Tibial nerve (tissue), 4 donors: ENCODE results near the gene C2orf92. TPM values are rescaled to one million over a fixed set of nuclear protein-coding genes. Genes with fewer than 3 reads are reported as not detected.

Experiments used
- DNase-seq, 2 donors: peaks; one replicate each; pipeline ENCODE4 v3.0.0-alpha.2; 2019; ENCODE audit warnings: low spot score in 2 of 2
- H3K27ac ChIP-seq, 4 donors: fragments of 200-600 bp; sonication (generic) in 3 of 4; one replicate each; pipeline ENCODE4 v1.5.1; 2017 to 2019; ENCODE audit warnings: mild to moderate bottlenecking in 1 of 4
- H3K27me3 ChIP-seq, 2 donors: fragments of 200-600 bp; sonication (generic) in 1 of 2; one replicate each; pipeline versions ENCODE4 v1.5.1 to v1.6.0; 2017 to 2019
- H3K36me3 ChIP-seq, 3 donors: fragments of 200-600 bp; sonication (generic); one replicate each; pipeline ENCODE4 v1.5.1; 2018 to 2019
- H3K4me1 ChIP-seq, 4 donors: fragments of 200-600 bp; sonication (generic) in 3 of 4; one replicate each; pipeline ENCODE4 v1.5.1; 2017 to 2019
- H3K4me3 ChIP-seq, 4 donors: fragments of 200-600 bp; sonication (generic) in 3 of 4; one replicate each; pipeline ENCODE4 v1.5.1; 2017 to 2019; ENCODE audit warnings: mild to moderate bottlenecking in 1 of 4, moderate library complexity in 1 of 4
- H3K9me3 ChIP-seq, 4 donors: fragments of 200-600 bp; sonication (generic) in 3 of 4; one replicate each; pipeline ENCODE4 v1.5.1; 2017 to 2019
- EP300 ChIP-seq, 2 donors: sonication (generic); formaldehyde crosslinking; IDR thresholded peaks; one replicate each; pipeline ENCODE4 v1.6.1; 2017; ENCODE audit warnings: antibody characterized with exemption in 2 of 2, mild to moderate bottlenecking in 1 of 2
- POLR2A ChIP-seq, 2 donors: fragments of 450-650 bp; IDR thresholded peaks; one replicate each; pipeline ENCODE4 v1.6.1; 2017; ENCODE audit warnings: antibody characterized with exemption in 2 of 2, mild to moderate bottlenecking in 2 of 2, moderate library complexity in 2 of 2
- WGBS, 2 donors: methylation state at CpG; one replicate each; pipeline ENCODE4 v1.1.5; 2018; 5-methylcytosine and 5-hydroxymethylcytosine counted together
- total RNA-seq, 4 donors: library from RNA; depleted of rRNA; stranded (reverse); fragments of >200 nt; gene quantifications; one replicate each; pipeline ENCODE4 v1.1.0, GENCODE V29; 2016
- TF ChIP-seq, protein P1 (sequence below), 5 experiments: fragments of 200-600 bp in 3 of 5; fragments of 450-650 bp in 2 of 5; sonication (generic) in 3 of 5; IDR thresholded peaks; one replicate each; pipeline ENCODE4 v1.5.1; 2016 to 2019; ENCODE audit warnings: antibody characterized with exemption in 5 of 5, mild to moderate bottlenecking in 3 of 5, moderate library complexity in 2 of 5

Gene C2orf92
- total RNA-seq, 4 donors from 2014 or later: 4.5 to 65.1 (median 11.6) TPM

DNA sequence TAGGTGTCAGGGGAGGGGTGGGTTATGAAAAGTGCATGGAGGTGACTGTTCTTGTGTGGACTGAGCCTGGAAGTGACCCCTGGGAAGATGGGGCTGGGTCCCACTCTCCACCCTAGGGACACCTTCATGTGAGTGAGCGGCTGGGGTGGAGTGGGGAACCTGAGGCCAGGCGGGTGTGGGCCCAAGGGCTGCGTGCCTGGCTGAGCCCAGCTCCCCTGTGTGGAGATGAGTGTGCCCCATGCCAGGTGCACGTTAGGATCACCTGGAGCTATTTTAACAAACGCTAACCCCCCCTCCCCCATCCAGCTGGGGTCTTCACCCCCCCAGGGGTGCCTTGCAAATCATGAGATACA lies 70.4 kb downstream of the C2orf92 start:
- DNase-seq: no peak
- TF ChIP-seq EP300 (IDR thresholded peaks at IDR 0.05): no peak
- H3K27ac ChIP-seq: no peak overlapping the region
- H3K36me3 ChIP-seq: peaks cover 0 to 19% (median 3%) of the 10 kb centered on the region in 3 donors
- H3K27me3 ChIP-seq: no peaks in the 10 kb centered on the region
- H3K4me3 ChIP-seq: no peak overlapping the region
- H3K4me1 ChIP-seq: no peaks in the 10 kb centered on the region
- H3K9me3 ChIP-seq: peaks cover 0 to 7% (median 0%) of the 10 kb centered on the region in 4 donors
- WGBS, 2 donors: 78 to 80% methylated on average over 4 to 5 of the region's 5 CpGs

DNA sequence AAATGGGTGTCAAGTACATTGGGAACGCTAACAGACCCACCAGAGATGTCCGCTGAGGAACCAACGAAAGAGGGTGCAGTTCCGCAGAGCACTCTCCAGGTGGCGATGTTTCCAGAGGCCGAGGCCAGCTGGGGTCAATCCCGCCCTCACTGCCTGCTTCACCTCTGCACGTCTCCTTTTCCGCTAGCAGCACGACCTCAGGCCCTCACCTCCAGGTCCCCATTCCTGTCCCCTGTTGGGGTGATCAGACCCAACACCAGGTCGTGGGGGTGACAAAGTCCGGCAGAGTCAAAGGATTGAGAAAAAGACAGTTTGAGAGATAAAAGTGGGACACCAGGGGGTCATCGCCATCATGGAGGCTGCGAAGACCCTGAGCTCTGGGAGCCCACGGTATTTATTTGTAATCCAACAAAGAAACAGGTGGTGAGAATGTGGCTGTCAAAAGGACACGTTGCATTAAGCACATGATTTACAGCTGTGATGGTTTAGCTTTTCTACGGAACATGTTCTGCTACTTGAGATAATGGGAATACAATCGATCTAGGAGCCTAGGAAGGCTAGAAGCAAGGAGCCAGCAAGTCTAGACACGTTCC lies 71.2 kb downstream of the C2orf92 start:
- 27 to 40% methylated on average over 19 of the region's 19 CpGs for WGBS, 2 donors

DNA sequence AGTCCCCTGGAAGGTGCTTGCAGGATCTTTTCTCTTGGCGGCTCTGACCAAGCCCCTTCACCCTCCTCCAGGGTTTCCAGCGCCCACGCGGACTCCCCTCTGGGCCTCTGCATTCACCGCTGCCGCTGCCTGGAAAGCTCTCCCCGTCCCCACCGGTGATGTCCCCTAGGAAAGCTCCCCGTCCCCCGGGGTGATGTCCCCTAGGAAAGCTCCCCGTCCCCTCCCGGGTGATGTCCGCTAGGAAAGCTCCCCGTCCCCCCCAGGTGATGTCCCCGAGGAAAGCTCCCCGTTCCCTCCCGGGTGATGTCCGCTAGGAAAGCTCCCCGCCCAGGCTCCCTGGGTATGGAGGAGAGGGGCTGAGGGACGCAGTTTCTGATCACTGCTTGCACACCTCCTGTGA lies 71.7 kb downstream of the C2orf92 start:
- H3K9me3 ChIP-seq: peaks cover 0 to 7% (median 0%) of the 10 kb centered on the region in 4 donors
- no peaks in the 10 kb centered on the region for H3K4me1 ChIP-seq
- no peak overlapping the region for H3K4me3 ChIP-seq
- H3K36me3 ChIP-seq: peaks cover 0 to 20% (median 3%) of the 10 kb centered on the region in 3 donors
- WGBS, 2 donors: 88 to 92% methylated on average over 20 of the region's 20 CpGs
- H3K27me3 ChIP-seq: no peaks in the 10 kb centered on the region
- no peak for DNase-seq
- TF ChIP-seq POLR2A (IDR thresholded peaks at IDR 0.05) (no peak), EP300 (IDR thresholded peaks at IDR 0.05) (no peak)
- TF ChIP-seq, protein P1, sequence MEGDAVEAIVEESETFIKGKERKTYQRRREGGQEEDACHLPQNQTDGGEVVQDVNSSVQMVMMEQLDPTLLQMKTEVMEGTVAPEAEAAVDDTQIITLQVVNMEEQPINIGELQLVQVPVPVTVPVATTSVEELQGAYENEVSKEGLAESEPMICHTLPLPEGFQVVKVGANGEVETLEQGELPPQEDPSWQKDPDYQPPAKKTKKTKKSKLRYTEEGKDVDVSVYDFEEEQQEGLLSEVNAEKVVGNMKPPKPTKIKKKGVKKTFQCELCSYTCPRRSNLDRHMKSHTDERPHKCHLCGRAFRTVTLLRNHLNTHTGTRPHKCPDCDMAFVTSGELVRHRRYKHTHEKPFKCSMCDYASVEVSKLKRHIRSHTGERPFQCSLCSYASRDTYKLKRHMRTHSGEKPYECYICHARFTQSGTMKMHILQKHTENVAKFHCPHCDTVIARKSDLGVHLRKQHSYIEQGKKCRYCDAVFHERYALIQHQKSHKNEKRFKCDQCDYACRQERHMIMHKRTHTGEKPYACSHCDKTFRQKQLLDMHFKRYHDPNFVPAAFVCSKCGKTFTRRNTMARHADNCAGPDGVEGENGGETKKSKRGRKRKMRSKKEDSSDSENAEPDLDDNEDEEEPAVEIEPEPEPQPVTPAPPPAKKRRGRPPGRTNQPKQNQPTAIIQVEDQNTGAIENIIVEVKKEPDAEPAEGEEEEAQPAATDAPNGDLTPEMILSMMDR (IDR thresholded peaks at IDR 0.05): no peak
- no peak overlapping the region for H3K27ac ChIP-seq

More for the DNA sequence above, 71.2 kb downstream of the C2orf92 start:
- no peak for DNase-seq
- no peaks in the 10 kb centered on the region for H3K4me1 ChIP-seq
- TF ChIP-seq, protein P1 (IDR thresholded peaks at IDR 0.05): peak; percentile 41 to 69 (median 50)
- TF ChIP-seq EP300 (IDR thresholded peaks at IDR 0.05): no peak
- no peak for TF ChIP-seq POLR2A (IDR thresholded peaks at IDR 0.05)
- no peak overlapping the region for H3K4me3 ChIP-seq
- H3K27ac ChIP-seq: no peak overlapping the region
- no peaks in the 10 kb centered on the region for H3K27me3 ChIP-seq
- H3K9me3 ChIP-seq: peaks cover 0 to 7% (median 0%) of the 10 kb centered on the region in 4 donors
- H3K36me3 ChIP-seq: peaks cover 0 to 20% (median 3%) of the 10 kb centered on the region in 3 donors

DNA sequence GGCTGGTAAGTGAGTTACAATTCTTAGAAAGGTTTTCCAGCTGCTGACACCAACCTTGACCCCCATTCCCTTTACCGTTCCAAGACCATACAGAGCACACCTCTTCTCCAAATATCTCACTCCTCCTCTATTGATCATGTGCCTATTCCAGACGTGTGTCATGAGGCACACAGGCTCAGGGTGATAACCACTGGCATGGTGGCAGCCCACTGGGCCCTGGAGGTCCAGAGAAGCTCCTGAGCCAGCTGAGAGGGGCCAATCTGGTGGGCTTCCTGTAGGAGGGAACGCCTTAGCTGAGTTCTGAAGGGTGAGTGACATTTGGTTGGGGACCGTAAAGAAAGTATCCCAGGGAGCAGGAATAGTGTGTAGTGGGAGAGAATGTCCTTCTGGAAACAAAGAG lies 72.2 kb downstream of the C2orf92 start:
- no peaks in the 10 kb centered on the region for H3K4me1 ChIP-seq
- no peak overlapping the region for H3K27ac ChIP-seq
- H3K36me3 ChIP-seq: peaks cover 0 to 20% (median 3%) of the 10 kb centered on the region in 3 donors
- no peak overlapping the region for H3K4me3 ChIP-seq
- 75 to 78% methylated on average over 4 of the region's 4 CpGs for WGBS, 2 donors
- no peaks in the 10 kb centered on the region for H3K27me3 ChIP-seq
- no peak for DNase-seq
- TF ChIP-seq POLR2A (IDR thresholded peaks at IDR 0.05): no peak
- no peak for TF ChIP-seq EP300 (IDR thresholded peaks at IDR 0.05)
- peaks cover 0 to 7% (median 0%) of the 10 kb centered on the region in 4 donors for H3K9me3 ChIP-seq

DNA sequence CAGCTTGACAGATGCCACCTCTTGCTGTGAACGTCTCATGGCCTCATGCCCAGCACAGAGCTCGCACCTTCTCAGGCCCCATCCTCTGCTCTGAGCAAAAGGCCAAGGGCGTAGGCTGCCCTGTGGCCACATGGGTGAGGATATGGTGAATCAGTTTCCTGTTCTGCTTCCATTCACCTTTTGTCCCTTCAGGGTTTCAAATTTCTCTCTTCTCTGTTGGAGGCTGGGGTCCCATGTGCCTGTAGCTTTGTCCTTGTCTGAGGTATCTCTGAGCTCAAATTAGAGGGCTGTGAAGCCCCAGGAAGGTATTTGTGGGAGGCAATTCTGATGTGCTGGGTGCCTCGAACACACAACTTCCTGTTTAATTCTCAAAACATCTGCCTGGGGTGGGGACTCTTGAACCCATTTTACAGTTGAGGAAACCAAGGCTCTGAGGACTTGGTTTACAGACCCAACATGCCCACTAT lies 72.9 kb downstream of the C2orf92 start:
- no peak for DNase-seq
- Histone ChIP-seq H3K9me3 (peaks cover 0 to 7% (median 0%) of the 10 kb centered on the region in 4 donors), H3K4me3 (no peak overlapping the region), H3K36me3 (peaks cover 0 to 20% (median 3%) of the 10 kb centered on the region in 3 donors), H3K27me3 (no peaks in the 10 kb centered on the region), H3K4me1 (no peaks in the 10 kb centered on the region), H3K27ac (no peak overlapping the region)
- WGBS, 2 donors: 71 to 74% methylated on average over 4 of the region's 4 CpGs
- TF ChIP-seq POLR2A (IDR thresholded peaks at IDR 0.05): no peak
- no peak for TF ChIP-seq EP300 (IDR thresholded peaks at IDR 0.05)
- TF ChIP-seq, protein P1 (IDR thresholded peaks at IDR 0.05): no peak

DNA sequence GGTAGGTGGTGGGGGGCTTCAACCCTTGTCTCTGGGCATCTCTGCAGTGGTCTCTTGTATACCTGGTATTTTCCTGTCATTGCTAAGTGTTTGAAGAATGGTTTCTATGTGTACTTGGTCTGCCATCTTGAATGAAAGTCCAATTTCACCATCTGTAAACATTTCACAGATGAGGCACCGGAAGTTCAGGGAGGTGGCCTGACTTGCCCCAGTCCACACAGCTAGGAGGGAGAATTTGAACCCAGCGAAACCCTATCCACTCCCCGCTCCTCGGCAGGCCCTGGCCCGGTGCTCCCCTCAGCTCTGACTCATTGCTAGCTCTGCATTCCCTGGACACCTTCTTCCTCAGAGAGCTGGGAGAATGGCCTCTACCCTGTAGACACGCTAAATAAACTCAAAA lies 74.4 kb downstream of the C2orf92 start:
- H3K9me3 ChIP-seq: peaks cover 0 to 7% (median 0%) of the 10 kb centered on the region in 4 donors
- no peak overlapping the region for H3K27ac ChIP-seq
- no peaks in the 10 kb centered on the region for H3K4me1 ChIP-seq
- WGBS, 2 donors: 92 to 95% methylated on average over 6 of the region's 6 CpGs
- H3K36me3 ChIP-seq: peaks cover 0 to 20% (median 3%) of the 10 kb centered on the region in 3 donors
- no peaks in the 10 kb centered on the region for H3K27me3 ChIP-seq
- no peak overlapping the region for H3K4me3 ChIP-seq
- DNase-seq: no peak
- TF ChIP-seq, protein P1 (IDR thresholded peaks at IDR 0.05): no peak
- TF ChIP-seq EP300 (IDR thresholded peaks at IDR 0.05) (no peak), POLR2A (IDR thresholded peaks at IDR 0.05) (no peak)
